GM21723 (cell line): ENCODE data around the gene MCUR1.

ENCODE experiments used
- ATAC-seq: cut with Tn5 transposase; IDR thresholded peaks from one replicate; pipeline ENCODE4 v1.9.1; 2021; ENCODE audit warnings: mild to moderate bottlenecking, moderate library complexity; ENCODE audit not compliant: unreplicated experiment

Gene MCUR1

DNA sequence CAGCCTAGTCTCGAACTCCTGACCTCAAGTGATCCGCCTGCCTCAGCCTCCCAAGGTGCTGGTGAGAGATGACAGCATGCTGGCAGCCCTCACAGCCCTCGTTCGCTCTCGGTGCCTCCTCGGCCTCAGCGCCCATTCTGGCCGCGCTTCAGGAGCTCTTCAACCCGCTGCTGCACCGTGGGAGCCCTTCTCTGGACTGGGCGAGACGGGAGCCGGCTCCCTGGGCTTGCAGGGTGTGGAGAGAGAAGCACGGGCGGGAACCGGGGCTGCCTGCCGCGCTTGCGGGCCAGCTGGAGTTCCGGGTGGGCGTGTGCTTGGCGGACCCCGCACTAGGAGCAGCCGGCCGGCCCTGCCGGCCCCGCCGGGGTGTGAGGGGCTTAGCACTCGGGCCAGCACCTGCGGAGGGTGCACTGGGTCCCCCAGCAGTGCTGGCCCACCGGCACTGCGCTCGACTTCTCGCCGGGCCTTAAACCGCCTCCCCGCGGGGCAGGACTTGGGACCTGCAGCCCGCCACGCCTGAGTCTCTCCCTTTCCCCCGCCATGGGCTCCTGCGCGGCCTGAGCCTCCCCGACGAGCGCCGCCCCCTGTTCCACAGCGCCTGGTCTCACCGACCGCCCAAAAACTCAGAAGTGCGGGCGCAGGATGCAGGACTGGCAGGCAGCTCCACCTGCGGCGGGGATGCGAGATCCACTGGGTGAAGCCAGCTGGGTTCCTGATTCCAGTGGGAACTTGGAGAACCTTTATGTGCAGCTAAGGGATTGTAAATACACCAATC, 71.2 kb downstream of the MCUR1 start:
- no peak for ATAC-seq

DNA sequence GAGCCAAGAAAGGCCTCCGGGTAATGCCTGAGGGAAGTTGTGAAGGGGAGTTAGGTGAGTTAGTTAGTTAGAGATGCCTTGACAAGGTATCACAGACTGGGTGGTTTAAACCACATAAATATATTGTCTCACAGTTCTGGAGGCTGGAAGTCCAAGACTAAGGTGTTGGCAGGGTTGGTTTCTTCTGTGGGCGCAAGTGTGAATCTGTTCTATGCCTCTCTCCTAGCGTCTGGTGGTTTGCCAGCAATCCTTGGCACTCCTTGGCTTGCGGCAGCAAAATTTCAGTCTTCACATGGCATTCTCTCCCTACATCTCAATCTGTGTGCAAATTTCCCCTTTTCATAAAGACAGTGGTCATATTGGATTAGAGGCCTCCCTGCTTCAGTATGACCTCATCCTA, 73.0 kb downstream of the MCUR1 start:
- no peak for ATAC-seq
